Measurements from ENCODE around the gene RIOK1.
"Not testable (repeated sequence)": the region's sequence is repeated elsewhere in the genome, so short reads cannot be mapped to it uniquely, and the experiment has no call there.

The RIOK1 gene

DNA sequence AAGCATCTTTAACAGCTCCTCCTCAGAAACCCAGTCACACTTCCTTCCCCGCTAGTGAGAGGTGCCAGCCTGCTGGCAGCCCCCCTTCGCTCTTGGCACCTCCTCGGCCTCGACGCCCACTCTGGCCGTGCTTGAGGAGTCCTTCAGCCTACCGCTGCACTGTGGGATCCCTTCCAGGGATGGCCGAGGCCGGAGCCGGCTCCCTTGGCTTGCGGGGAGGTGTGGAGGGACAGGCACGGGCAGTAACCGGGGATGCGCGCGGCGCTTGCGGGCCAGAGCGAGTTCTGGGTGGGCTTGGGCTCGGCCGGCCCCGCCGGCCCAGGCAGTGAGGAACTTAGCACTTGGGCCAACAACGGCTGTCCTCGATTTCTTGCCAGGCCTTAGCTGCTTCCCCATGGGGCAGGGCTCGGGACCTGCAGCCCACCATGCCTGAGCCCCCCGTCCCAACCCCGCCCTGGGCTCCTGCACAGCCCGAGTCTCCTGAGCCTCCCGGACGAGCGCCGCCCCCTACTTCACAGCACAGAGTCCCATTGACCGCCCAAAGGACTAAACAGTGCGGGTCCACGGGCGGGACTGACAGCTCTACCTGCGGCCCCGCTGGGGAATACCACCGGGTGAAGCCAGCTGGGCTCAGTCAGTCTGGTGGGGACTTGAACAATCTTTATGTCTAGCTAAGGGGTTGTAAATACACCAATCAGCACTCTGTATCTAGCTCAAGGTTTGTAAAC lies 51.6 kb downstream of the RIOK1 start:
- DNase-seq (ENCODE audit: low read depth): no peak

DNA sequence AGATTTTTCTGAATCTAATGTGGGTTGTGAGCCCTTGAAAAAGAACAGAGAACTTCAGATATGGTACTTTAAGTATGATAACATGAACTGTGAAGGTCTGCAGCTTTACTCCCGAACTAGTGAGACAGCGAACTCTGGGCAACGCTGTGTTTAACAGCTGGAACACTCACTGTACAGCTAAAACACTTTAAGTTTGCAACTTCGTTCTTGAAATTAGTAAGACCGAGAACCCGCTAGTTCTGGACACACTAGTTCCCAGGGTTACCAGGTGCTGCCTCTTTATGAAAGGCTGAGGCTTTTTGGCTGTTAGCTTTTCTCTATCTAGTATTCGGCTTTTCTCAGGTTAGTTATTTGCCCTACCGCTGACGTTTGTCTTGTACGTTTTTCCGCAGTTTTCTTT lies 52.9 kb downstream of the RIOK1 start:
- no peak for DNase-seq (ENCODE audit: low read depth)

DNA sequence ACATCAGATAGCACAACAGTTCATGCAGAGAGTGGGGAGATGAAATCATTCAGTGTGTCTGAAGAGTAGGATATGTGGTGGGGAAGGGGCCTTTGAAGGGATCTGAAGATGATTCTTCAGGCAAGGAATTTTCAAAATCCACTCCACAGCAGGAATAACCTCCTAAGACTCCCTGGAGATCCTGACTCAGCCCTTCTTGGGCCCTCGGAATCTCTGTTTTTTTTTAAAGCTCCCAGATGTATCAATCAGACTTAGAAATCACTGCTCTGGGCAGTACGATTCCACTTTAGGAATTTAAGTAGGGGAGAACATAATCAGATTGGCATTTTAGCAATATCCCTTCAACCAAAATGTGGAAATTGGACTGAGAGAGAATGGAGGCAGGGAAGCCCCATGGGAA lies 55.5 kb downstream of the RIOK1 start:
- no peak for DNase-seq (ENCODE audit: low read depth)

DNA sequence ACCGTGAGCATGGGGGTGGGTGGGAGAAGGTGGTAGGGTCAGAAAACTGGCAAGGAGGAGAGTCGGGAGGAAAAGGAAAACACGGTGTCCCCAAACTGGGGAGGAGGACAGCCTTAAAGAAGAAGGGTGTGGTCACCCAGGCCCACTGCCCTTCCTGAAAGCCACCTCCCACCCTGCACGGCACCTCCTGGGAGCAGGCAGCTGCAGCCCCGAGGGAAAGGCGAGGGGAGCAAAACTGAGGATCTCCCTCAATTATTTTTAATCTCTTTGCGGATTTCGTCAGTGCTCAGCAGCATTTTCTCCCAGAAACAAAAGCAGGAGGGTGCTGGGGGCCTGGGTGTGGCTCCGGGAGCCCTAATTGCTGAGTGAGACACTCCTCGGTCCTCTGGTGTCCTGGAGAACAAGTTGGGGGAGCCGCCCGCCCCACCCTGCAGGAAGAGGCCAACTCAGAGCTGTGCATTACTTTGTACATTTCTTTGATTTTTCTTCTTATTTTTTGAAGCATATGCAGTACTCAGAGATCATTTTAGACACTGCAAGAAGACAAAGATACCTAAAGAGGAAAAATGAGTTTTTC lies 56.4 kb downstream of the RIOK1 start:
- no peak for DNase-seq (ENCODE audit: low read depth)

DNA sequence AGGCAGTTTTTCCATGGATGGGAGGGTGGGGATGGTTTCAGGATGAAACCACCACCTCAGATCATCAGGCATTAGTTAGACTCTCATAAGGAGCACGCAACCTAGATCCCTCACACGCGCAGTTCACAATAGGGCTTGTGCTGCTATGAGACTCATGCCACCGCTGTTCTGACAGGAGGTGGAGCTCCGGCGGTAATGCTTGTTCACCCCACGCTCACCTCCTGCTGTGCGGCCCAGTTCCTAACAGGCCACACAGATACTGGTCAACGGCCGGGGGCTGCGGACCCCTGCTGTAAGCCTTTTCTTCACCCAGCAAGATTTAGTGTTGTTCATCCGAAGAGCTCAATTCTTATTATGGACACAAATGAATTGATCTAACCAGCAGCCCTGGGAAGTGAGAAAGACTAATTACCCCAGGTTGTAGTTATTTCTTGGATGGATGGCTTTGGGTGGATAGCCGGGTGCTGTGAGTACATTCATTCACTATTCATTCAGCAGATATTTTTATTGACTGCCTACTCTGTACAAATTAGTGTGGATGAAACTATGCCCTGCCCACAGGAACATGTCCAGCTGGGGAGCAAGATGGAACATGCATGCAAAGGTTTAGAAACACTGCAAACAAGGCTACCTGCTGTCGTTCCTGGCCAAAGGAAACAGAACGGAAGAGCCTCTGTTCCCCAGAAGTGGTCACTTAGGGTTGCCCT lies 57.2 kb downstream of the RIOK1 start:
- no peak for DNase-seq (ENCODE audit: low read depth)

DNA sequence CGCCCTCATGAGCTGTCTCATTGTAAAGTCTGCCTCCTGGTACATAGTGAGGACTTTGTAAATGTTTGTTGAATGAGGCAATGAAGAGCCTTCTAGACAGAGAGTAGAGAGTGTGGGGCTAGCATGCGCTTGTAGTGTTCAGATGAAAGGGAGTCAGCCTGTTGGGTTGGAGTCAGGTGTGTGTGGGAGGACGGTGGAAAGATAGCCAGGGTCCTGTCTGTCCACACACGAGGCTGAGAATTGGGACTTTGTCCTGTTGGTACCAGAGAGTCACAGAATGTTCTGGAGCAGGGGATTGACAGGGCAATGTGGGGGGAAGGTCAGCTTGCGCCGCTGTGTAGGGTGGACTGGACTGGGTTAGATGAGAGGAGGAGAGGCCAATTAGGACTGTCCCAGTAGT lies 58.6 kb downstream of the RIOK1 start:
- DNase-seq (ENCODE audit: low read depth): no peak

DNA sequence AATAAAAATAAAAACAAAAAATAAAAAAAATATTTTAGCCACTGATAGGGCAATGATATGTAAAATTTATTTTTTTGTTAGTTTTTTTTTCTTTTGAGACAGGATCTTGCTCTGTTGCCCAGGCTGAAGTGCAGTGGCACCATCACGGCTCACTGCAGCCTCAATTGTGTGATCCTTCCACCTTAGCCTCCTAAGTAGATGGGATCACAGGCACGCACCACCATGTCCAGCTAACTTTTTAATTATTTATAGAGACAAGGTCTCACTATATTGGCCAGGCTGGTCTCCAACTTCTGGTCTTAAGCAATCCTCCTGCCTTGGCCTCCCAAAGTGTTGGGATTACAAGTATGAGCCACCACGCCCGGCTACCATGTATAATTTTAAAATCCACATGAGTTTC lies 59.4 kb downstream of the RIOK1 start:
- no peak for DNase-seq (ENCODE audit: low read depth)

DNA sequence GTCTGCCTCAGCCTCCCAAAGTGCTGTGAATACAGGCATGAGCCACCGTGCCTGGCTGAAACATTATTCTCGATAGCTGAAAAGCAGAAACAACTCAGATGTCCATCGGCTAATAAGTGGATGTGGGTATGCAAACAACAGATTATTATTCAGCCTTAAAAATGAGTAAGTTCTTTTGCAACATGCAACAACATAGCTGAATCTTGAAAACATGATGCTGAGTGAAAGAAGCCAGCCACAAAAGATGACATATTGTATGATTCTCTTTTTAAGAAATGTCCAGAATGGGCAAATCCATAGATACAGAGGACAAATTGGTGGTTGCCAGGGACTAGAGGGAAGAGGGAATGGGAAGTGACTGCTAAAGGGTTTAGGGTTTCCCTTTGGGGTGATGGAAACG lies 61.7 kb downstream of the RIOK1 start:
- no peak for DNase-seq (ENCODE audit: low read depth)

DNA sequence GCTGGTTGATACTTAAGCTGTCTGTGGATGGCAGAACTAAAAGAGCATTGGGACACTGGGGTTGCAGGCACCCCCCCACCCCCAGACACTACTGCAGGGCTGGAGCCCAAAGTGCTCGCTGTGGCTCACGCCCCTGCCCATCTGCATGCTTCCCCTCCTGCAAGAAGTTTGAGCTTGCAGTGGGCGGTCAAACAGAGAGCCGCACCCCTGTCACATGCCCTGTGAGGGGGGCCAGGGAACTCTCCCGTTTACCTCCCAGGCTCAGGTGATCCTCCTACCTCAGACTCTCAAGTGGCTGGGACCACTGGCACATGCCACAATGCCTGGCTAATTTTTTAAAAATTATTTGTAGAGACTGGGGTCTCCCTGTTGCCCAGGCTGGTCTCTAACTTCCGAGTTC lies 63.3 kb downstream of the RIOK1 start:
- DNase-seq (ENCODE audit: low read depth): no peak

DNA sequence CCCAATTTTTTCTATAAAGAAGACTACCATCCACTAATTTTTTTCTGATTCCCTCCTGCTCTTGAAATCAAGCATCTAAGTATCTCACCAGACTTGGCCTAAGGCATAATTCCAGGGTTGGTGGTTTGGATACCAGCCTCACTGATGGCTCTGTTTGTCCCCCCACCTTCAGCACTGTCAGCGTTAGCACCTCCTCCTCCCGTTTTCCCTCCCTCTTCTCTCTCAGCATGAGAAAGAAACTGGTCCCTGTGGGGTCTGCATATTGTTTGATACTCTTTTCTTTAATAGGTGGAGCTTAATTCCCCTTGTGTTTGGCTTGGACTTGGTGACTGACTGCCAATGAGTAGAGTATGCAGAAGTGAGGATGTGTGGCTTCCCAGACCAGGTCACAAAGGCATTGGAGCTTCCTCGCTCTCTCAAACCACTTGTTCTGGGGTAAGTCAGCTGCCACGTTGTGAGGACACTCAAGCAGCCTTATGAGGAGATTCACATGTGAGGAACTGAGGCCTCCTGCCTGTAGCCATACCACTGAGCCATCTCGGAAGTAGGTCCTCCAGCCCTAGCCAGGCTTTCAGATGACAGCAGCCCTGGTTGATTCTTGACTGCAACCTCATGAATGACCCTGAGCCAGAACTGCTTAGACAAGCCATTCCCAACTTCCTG lies 65.2 kb downstream of the RIOK1 start:
- DNase-seq (ENCODE audit: low read depth): no peak

DNA sequence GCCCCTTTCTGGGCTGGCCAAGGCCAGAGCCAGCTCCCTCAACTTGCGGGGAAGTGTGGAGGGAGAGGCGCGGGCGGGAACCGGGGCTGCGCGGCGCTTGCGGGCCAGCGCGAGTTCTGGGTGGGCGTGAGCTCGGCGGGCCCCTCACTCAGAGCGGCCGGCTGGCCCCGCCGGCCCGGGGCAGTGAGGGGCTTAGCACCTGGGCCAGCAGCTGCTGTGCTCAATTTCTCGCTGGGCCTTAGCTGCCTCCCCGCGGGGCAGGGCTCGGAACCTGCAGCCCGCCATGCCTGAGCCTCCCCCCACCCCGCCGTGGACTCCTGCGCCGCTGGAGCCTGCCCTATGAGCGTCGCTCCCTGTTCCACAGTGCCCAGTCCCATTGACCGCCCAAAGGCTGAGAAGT lies 66.7 kb downstream of the RIOK1 start:
- DNase-seq (ENCODE audit: low read depth): not testable (repeated sequence)

DNA sequence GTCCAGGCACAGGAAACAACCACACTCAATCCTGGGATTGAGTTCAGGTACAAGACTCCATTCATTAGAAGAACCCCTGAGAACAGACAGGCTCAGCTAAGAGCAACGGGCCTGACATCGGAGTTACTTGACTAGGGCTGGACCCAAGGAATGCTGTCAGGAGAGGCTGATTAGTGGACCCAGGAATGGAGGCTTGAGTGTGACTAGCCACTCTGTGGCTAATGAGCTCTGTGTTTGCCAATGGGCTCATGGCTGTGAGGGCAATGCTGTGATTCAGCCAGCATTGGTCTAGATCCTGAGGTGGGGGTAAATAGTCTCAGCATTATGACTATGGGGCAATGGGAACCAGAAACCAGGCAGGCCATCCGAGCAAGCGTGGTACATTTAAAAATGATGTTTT lies 71.8 kb downstream of the RIOK1 start:
- DNase-seq (ENCODE audit: low read depth): no peak

DNA sequence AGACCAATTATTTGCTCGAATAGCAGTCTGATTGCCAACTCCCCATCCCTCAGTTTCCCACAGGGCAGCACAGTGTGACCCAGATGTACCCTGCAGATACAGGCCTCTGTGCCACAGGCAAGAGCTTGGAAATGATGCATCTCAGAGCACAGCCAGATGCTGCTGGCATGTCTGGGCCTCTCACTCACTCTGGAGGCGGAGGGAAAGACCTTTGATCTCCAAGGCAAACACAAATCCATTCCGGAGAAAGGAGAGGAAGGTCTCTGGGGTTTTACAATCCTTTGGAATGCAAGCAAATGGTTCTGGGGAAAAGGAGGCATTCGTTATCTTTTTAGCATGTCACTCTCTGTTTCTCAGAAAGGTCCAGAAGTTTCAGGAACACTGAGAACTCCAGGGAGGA lies 74.2 kb downstream of the RIOK1 start:
- no peak for DNase-seq (ENCODE audit: low read depth)

DNA sequence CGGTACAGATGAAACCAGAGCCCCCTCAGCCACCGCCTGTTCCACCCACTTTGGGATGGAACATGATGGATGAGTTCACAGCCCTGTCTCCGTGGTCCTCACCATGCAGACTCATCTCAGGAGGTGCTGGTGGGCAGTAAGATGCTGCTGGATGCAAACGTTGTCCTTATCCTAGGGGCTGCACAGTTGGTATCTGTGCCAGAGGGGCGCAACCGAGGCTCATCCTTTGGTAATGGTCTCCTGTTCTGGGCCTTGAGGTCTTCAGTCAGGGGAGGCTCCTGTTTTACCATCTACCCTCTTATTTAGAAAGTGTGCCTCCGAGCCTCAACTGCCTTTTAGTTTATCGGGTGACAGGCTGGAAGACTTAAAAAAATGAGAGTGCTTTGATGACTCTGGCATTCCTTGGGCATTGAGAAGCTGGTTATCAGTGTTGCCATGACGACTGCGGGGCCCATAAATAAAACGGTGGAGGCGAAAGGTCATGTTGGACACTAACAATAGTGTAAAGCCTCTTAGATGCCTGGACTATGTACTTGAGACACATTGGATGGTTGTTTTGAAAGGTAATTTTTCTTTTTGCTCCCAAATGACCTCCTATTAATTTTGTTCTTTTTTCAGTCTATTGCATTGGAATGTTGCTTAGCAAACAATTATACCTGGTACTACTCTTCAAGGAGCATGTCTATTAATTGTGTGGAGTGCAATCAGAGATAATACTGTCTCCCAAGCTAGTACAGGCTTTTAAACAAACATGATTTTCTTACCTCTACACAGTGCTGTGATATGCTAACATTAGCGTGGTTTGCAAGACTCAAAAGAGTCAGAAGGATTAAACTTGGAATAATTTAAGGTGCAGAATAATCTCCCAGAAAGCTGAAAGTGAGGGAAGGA lies 77.6 kb downstream of the RIOK1 start:
- no peak for DNase-seq (ENCODE audit: low read depth)
